MCF 10A (cell line): Measurements from ENCODE around the gene PALLD. TPM values are rescaled to one million over a fixed set of nuclear protein-coding genes. Genes with fewer than 3 reads are reported as not detected.

ENCODE experiments used
- BruUV-seq: library from RNA; stranded (reverse); fragments of 400-500 nt; replicated peaks from 2 replicates; lab custom pipeline; 2021; lab: Mats Ljungman, UMichigan
- CTCF ChIA-PET: fragments of 300-600 bp; sonication (Branson Sonifier 250); formaldehyde crosslinking; extraction: SDS; loops from one replicate; lab custom pipeline; 2021; ENCODE audit warnings: antibody characterized with exemption, inconsistent platforms; lab: Yijun Ruan, JAX
- POLR2A ChIA-PET: fragments of 300-600, 350-650 bp; sonication (Branson Sonifier 250); formaldehyde crosslinking; extraction: SDS; loops from one replicate; lab custom pipeline; 2020; ENCODE audit warnings: antibody characterized with exemption, inconsistent platforms; lab: Yijun Ruan, JAX
- DNase-seq: peaks from one replicate; pipeline ENCODE4 v3.0.0-alpha.2; 2018; ENCODE audit not compliant: unreplicated experiment
- H3K27ac Mint-ChIP-seq: one replicate; pipeline ENCODE4 v1.8.0; 2022; ENCODE audit warnings: mild to moderate bottlenecking, low read depth, mixed read lengths; ENCODE audit not compliant: unreplicated experiment
- H3K27me3 Mint-ChIP-seq: one replicate; pipeline ENCODE4 v1.8.0; 2022; ENCODE audit warnings: mixed read lengths; ENCODE audit not compliant: insufficient read depth, unreplicated experiment
- H3K36me3 Mint-ChIP-seq: one replicate; pipeline ENCODE4 v1.8.0; 2022; ENCODE audit warnings: mild to moderate bottlenecking, moderate library complexity, mixed read lengths; ENCODE audit not compliant: insufficient read depth, unreplicated experiment
- H3K4me1 Mint-ChIP-seq: one replicate; pipeline ENCODE4 v1.8.0; 2022; ENCODE audit warnings: mixed read lengths; ENCODE audit not compliant: insufficient read depth, unreplicated experiment
- H3K4me3 Mint-ChIP-seq: one replicate; pipeline ENCODE4 v1.8.0; 2022; ENCODE audit warnings: mild to moderate bottlenecking, moderate library complexity, mixed read lengths; ENCODE audit not compliant: unreplicated experiment
- H3K9me3 Mint-ChIP-seq: one replicate; pipeline ENCODE4 v1.8.0; 2022; ENCODE audit warnings: mixed read lengths; ENCODE audit not compliant: unreplicated experiment
- intact Hi-C: fragments of 100-400 bp; cut with micrococcal nuclease; formaldehyde crosslinking; loops from 2 replicates; pipeline ENCODE4 v1.14.1; 2022
- total RNA-seq: library from RNA; stranded (reverse); gene quantifications from 2 replicates; pipeline ENCODE4 v1.2.3, GENCODE V29; 2022
- TF ChIP-seq, protein P1 (sequence below): fragments of 200-600 bp; IDR thresholded peaks from one replicate; pipeline ENCODE4 v1.8.0; 2022; ENCODE audit warnings: antibody characterized with exemption, mild to moderate bottlenecking; ENCODE audit not compliant: unreplicated experiment

PALLD gene
- total RNA-seq, 1 experiment from 2014 or later: 191 TPM

DNA sequence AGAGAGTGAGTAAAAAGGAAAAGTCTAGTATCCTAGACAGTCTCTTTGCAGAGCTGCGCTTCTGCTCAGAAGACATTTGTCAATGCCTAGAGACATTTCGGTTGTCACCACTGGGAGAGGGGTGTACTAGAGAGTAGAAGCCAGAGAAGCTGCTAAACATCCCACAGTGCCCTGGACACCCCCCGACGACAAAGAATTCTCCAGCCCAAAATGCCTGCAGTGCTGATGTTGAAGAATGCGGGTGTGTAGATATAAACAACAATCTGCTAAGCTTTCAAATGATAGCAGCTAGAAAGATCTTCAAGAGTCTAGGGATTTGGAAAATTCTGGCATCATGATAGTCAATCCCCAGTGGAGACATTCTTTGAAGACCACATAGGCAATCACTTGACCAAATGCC lies 90.1 kb downstream of the PALLD start:
- DNase-seq: no peak
- Mint-ChIP-seq H3K27ac (no peak overlapping the region), H3K4me3 (no peak overlapping the region), H3K9me3 (no peaks in the 10 kb centered on the region), H3K4me1 (peaks cover 45% of the 10 kb centered on the region), H3K36me3 (peaks cover 6% of the 10 kb centered on the region), H3K27me3 (no peaks in the 10 kb centered on the region)
- BruUV-seq: no TSS peak
- ChIA-PET CTCF (interaction anchor here (0.8 to 3.4 kb wide), 24 partner anchors 10 to 342 kb away, joined by 3 to 47 read pairs (median 8); no protein-coding TSS in a partner anchor), POLR2A (interaction anchor here (0.7 to 5.1 kb wide), 12 partner anchors 11 to 335 kb away, joined by 3 to 49 read pairs (median 6); no protein-coding TSS in a partner anchor)
- intact Hi-C loops: loop anchor here (1.0 to 5.0 kb wide), 3 partner anchors 69 to 405 kb away; no protein-coding TSS in a partner anchor
- TF ChIP-seq, protein P1, sequence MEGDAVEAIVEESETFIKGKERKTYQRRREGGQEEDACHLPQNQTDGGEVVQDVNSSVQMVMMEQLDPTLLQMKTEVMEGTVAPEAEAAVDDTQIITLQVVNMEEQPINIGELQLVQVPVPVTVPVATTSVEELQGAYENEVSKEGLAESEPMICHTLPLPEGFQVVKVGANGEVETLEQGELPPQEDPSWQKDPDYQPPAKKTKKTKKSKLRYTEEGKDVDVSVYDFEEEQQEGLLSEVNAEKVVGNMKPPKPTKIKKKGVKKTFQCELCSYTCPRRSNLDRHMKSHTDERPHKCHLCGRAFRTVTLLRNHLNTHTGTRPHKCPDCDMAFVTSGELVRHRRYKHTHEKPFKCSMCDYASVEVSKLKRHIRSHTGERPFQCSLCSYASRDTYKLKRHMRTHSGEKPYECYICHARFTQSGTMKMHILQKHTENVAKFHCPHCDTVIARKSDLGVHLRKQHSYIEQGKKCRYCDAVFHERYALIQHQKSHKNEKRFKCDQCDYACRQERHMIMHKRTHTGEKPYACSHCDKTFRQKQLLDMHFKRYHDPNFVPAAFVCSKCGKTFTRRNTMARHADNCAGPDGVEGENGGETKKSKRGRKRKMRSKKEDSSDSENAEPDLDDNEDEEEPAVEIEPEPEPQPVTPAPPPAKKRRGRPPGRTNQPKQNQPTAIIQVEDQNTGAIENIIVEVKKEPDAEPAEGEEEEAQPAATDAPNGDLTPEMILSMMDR: no peak

DNA sequence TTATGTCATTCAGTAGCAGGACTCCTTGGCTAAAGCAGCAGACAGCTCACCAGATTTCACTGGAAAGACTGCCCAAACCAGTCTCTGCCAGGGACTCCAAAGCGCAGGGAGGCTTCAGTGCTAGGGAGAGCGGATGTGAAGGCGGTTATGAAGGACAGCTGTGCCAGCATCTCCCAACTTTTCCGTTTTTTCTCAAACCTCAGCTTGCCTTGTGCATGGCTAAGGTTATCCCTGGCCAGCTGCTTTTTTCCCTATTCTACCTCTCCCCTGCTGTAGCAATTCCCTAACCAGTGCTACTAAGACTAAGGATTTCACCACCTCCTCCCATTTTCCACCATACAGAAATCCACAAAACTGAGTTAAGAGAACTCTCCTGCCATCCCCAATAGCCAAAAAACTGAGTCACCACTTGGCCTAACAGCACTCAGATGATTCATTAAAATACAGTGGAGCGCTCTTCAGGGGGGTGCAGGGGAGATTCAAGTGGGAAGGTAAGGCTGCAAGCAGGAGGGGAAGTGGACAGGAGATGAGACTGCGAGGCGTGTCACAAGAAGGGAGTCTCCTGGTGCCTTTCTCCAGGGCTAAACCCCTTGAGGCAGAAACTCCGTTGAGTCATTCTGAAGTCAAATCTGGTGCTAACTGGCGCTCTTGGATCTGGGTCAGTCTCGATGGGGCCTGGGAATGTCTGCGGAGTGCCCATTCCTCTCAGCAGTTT lies 90.7 kb downstream of the PALLD start:
- Mint-ChIP-seq H3K36me3 (peaks cover 6% of the 10 kb centered on the region), H3K4me1 (peaks cover 45% of the 10 kb centered on the region), H3K27ac (peak overlapping the region; percentile 9), H3K27me3 (no peaks in the 10 kb centered on the region), H3K9me3 (no peaks in the 10 kb centered on the region), H3K4me3 (peak overlapping the region; percentile 12)
- ChIA-PET POLR2A (interaction anchor here (0.7 to 5.1 kb wide), 13 partner anchors 14 to 334 kb away, joined by 3 to 49 read pairs (median 5); no protein-coding TSS in a partner anchor), CTCF (interaction anchor here (0.8 to 3.4 kb wide), 17 partner anchors 12 to 335 kb away, joined by 3 to 47 read pairs (median 7); no protein-coding TSS in a partner anchor)
- no TSS peak for BruUV-seq
- intact Hi-C loops: loop anchor here (1.0 to 5.0 kb wide), 4 partner anchors 45 to 405 kb away; no protein-coding TSS in a partner anchor
- peak; percentile 96 for DNase-seq
- TF ChIP-seq, protein P1: no peak

GRCh38 chr4:168588916-168589531 lies 92.2 kb downstream of the PALLD start:
- Mint-ChIP-seq H3K4me1 (peaks cover 56% of the 10 kb centered on the region), H3K9me3 (no peaks in the 10 kb centered on the region), H3K27ac (peak overlapping the region; percentile 81), H3K36me3 (peaks cover 6% of the 10 kb centered on the region), H3K27me3 (no peaks in the 10 kb centered on the region), H3K4me3 (no peak overlapping the region)
- TF ChIP-seq, protein P1: no peak
- CTCF ChIA-PET: interaction anchor here (0.9 to 1.9 kb wide), 8 partner anchors 26 to 324 kb away, joined by 3 to 8 read pairs (median 3); no protein-coding TSS in a partner anchor
- POLR2A ChIA-PET: interaction anchor here (0.7 to 5.1 kb wide), 19 partner anchors 8 to 310 kb away, joined by 3 to 49 read pairs (median 5); no protein-coding TSS in a partner anchor
- DNase-seq: peak; percentile 97
- intact Hi-C loops: loop anchor here (1.0 to 5.0 kb wide), 3 partner anchors 43 to 403 kb away; no protein-coding TSS in a partner anchor
- no TSS peak for BruUV-seq
